Peyer's patch (tissue), 4 donors: ENCODE data around the gene CMTM8. TPM values are rescaled to one million over a fixed set of nuclear protein-coding genes. Genes with fewer than 3 reads are reported as not detected.
A peak's percentile ranks its signal among the peaks of the same experiment; 100 is the strongest.
"Not testable (repeated sequence)": the region's sequence is repeated elsewhere in the genome, so short reads cannot be mapped to it uniquely, and the experiment has no call there.

Experiments
- DNase-seq, 3 donors: peaks; one replicate each; pipeline ENCODE4 v3.0.0-alpha.2; 2017 to 2019
- H3K27ac ChIP-seq, 4 donors: fragments of 200-600 bp; sonication (generic); one replicate each; pipeline ENCODE4 v1.5.1; 2016 to 2019
- H3K27me3 ChIP-seq, 2 donors: fragments of 200-600 bp; sonication (generic); one replicate each; pipeline ENCODE4 v1.5.1; 2019
- H3K36me3 ChIP-seq, 3 donors: fragments of 200-600 bp; sonication (generic); one replicate each; pipeline ENCODE4 v1.5.1; 2016 to 2019
- H3K4me1 ChIP-seq, 4 donors: fragments of 200-600 bp; sonication (generic); one replicate each; pipeline ENCODE4 v1.5.1; 2016 to 2019
- H3K4me3 ChIP-seq, 4 donors: fragments of 200-600 bp; sonication (generic); 1 replicate in 3 of 4; 2 replicates in 1 of 4; pipeline ENCODE4 v1.5.1; 2016 to 2019; ENCODE audit warnings: mild to moderate bottlenecking in 1 of 4
- H3K9me3 ChIP-seq, 4 donors: fragments of 200-600 bp; sonication (generic); one replicate each; pipeline ENCODE4 v1.5.1; 2016 to 2019; ENCODE audit warnings: mild to moderate bottlenecking in 1 of 4
- POLR2A ChIP-seq, 2 donors: fragments of 450-650 bp; IDR thresholded peaks; one replicate each; pipeline ENCODE4 v1.5.1; 2017; ENCODE audit warnings: antibody characterized with exemption in 2 of 2, mild to moderate bottlenecking in 2 of 2, moderate library complexity in 2 of 2
- total RNA-seq, 4 donors: library from RNA; depleted of rRNA; stranded (reverse); fragments of >200 nt; gene quantifications; one replicate each; pipeline ENCODE4 v1.1.0, GENCODE V29; 2016
- TF ChIP-seq, protein P1 (sequence below), 6 experiments: fragments of 450-650 bp in 4 of 6; fragments of 200-600 bp in 2 of 6; sonication (generic) in 1 of 6; IDR thresholded peaks; one replicate each; pipeline ENCODE4 v1.5.1; 2017 to 2019; ENCODE audit warnings: antibody characterized with exemption in 6 of 6, mild to moderate bottlenecking in 3 of 6, moderate library complexity in 1 of 6

Gene CMTM8, protein sequence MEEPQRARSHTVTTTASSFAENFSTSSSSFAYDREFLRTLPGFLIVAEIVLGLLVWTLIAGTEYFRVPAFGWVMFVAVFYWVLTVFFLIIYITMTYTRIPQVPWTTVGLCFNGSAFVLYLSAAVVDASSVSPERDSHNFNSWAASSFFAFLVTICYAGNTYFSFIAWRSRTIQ
- 10 to 100 TPM in 2 of 4 donors, 1 to 10 TPM in 1, not detected in 1; 7.1 to 16.5 (median 13.1) TPM for total RNA-seq

DNA sequence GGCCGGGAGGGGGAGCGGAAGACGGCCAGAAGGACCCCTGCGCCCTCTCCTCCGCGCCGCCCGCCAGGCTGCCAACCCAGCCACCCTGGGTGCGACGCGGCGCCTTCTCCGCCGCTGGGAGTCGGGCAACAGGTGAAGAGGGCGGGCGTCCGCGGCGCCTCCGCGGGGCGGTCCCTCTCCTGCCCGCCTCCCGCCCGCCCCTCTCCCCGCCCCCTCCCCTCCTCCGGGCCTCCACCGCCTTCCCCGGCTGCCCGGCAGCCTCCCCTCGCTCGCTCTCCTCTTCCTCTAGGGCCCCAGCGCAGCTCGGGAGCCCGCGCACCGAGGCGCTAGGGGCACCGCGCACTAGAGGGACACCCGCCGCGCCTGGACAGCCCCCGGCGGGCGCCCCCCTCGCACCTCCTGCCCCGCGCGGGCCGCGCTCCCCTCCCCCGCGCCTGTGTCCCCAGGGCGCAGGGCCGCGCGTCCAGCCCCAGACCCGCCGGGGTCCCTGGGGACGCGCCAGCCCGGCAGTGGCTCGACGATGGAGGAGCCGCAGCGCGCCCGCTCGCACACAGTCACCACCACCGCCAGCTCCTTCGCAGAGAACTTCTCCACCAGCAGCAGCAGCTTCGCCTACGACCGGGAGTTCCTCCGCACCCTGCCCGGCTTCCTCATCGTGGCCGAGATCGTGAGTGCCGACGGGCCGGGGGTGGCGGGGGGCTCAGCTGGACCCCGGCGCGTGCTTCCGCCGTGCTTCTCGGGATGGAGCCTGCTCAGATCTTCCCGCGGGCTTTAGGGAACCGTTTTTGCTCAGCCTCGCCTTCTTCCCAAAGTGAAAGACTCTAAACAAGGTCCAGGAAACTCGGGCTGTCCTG is at the start of gene CMTM8:
CMTM8 (plus strand) TSS at position 228 of the 854 bp plus-strand sequence; CDS start at position 521, 293 bp downstream.
- no peaks in the 10 kb centered on the region for H3K36me3 ChIP-seq
- no peaks in the 10 kb centered on the region for H3K27me3 ChIP-seq

DNA sequence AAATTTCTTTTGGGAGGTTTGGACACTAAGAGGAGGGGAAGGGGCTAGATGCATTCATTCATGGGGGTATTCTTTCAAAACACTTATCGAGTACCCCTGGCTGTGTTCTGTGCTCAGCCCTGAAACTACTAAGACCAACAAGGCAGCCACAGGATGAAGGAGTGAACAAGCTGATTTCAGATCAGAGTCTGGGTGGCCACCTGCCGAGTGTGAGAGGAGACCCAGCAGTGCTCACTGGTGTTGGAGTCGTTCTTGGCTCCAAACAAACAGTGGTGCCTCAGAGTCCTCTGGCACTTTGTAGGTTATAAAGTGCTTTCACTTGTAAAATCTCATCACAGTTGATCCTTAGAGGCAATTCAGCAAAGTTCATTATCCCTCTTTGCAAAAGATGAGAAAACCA is 48.8 kb upstream of the CMTM8 start:
- TF ChIP-seq, protein P1, sequence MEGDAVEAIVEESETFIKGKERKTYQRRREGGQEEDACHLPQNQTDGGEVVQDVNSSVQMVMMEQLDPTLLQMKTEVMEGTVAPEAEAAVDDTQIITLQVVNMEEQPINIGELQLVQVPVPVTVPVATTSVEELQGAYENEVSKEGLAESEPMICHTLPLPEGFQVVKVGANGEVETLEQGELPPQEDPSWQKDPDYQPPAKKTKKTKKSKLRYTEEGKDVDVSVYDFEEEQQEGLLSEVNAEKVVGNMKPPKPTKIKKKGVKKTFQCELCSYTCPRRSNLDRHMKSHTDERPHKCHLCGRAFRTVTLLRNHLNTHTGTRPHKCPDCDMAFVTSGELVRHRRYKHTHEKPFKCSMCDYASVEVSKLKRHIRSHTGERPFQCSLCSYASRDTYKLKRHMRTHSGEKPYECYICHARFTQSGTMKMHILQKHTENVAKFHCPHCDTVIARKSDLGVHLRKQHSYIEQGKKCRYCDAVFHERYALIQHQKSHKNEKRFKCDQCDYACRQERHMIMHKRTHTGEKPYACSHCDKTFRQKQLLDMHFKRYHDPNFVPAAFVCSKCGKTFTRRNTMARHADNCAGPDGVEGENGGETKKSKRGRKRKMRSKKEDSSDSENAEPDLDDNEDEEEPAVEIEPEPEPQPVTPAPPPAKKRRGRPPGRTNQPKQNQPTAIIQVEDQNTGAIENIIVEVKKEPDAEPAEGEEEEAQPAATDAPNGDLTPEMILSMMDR (IDR thresholded peaks at IDR 0.05): no peak
- no peak for TF ChIP-seq POLR2A (IDR thresholded peaks at IDR 0.05)
- H3K27me3 ChIP-seq: no peaks in the 10 kb centered on the region
- no peak for DNase-seq
- no peaks in the 10 kb centered on the region for H3K9me3 ChIP-seq
- no peaks in the 10 kb centered on the region for H3K36me3 ChIP-seq
- no peaks in the 10 kb centered on the region for H3K4me1 ChIP-seq
- no peak overlapping the region for H3K27ac ChIP-seq
- no peak overlapping the region for H3K4me3 ChIP-seq

More for the DNA sequence above, at the start of gene CMTM8:
- TF ChIP-seq, protein P1 (IDR thresholded peaks at IDR 0.05): no peak
- TF ChIP-seq POLR2A (IDR thresholded peaks at IDR 0.05): peak; percentile 68 to 84
- H3K4me1 ChIP-seq: peaks cover 0 to 8% (median 0%) of the 10 kb centered on the region in 4 donors
- peak within 1 kb of the TSS; percentile 58 to 89 (median 78) for H3K4me3 ChIP-seq
- DNase-seq: peak; percentile 36 to 85 (median 79)
- H3K9me3 ChIP-seq: no peaks in the 10 kb centered on the region
- peak within 1 kb of the TSS; percentile 53 to 80 (median 53) for H3K27ac ChIP-seq

DNA sequence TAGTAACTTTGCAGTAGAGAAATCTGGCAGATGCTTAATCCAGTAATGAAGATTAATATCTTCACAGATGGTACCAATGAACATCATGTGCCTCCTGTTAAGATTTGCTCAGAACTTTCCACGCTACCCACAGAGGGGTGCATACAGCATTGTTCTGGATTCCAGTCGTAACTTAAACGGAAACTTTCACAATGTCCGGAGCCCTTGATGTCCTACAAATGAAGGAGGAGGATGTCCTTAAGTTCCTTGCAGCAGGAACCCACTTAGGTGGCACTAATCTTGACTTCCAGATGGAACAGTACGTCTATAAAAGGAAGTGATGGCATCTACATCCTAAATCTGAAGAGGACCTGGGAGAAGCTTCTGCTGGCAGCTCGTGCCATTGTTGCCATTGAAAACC is 47.9 kb upstream of the CMTM8 start:
- not testable (repeated sequence) for H3K9me3 ChIP-seq, H3K4me3 ChIP-seq, H3K27me3 ChIP-seq, H3K36me3 ChIP-seq, H3K4me1 ChIP-seq, DNase-seq, H3K27ac ChIP-seq

DNA sequence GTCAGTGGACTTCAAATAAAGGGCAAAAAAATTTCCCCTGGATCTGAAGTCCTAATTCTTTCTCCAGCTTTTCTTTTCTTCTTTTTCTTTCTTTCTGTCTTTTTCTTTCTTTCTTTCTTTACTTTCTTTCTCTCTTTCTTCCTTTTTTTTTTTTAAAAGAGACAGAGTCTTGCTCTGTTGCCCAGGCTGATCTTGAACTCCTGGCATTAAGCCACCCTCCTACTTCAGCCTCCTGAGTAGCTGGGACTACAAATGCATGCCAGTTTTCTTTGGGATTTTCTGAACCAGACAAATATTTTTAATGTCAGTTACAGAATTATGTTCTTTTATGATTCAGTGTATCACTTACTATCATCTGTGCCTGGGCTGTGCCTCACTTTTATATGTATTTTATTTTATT is 45.4 kb upstream of the CMTM8 start:
- no peaks in the 10 kb centered on the region for H3K27me3 ChIP-seq
- no peak for TF ChIP-seq POLR2A (IDR thresholded peaks at IDR 0.05)
- TF ChIP-seq, protein P1 (IDR thresholded peaks at IDR 0.05): no peak
- no peak for DNase-seq
- H3K36me3 ChIP-seq: no peaks in the 10 kb centered on the region
- H3K4me1 ChIP-seq: no peaks in the 10 kb centered on the region
- H3K27ac ChIP-seq: no peak overlapping the region
- no peak overlapping the region for H3K4me3 ChIP-seq
- no peaks in the 10 kb centered on the region for H3K9me3 ChIP-seq

DNA sequence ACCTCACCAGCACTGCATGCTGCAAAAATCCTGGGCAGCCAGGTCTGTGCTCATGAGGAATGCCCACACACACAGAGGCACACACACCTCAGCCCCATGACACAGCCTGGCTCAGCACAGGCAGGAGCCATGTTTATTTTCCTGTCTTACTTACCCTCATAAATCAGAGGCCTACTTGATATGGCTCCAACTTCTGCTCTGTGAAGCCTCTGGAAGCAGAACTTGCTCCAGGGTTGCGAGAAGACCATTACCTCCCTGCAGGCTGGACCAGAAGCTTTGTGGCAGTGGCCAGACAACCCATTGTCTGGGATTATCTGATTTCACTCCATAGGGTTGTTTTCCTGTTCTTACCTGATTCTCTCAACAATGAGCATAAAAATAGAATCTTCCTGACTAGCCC is 43.8 kb upstream of the CMTM8 start:
- Histone ChIP-seq H3K27me3 (no peaks in the 10 kb centered on the region), H3K4me3 (no peak overlapping the region), H3K27ac (no peak overlapping the region), H3K9me3 (no peaks in the 10 kb centered on the region), H3K36me3 (no peaks in the 10 kb centered on the region), H3K4me1 (no peaks in the 10 kb centered on the region)
- DNase-seq: no peak
- no peak for TF ChIP-seq POLR2A (IDR thresholded peaks at IDR 0.05)
- TF ChIP-seq, protein P1 (IDR thresholded peaks at IDR 0.05): no peak

DNA sequence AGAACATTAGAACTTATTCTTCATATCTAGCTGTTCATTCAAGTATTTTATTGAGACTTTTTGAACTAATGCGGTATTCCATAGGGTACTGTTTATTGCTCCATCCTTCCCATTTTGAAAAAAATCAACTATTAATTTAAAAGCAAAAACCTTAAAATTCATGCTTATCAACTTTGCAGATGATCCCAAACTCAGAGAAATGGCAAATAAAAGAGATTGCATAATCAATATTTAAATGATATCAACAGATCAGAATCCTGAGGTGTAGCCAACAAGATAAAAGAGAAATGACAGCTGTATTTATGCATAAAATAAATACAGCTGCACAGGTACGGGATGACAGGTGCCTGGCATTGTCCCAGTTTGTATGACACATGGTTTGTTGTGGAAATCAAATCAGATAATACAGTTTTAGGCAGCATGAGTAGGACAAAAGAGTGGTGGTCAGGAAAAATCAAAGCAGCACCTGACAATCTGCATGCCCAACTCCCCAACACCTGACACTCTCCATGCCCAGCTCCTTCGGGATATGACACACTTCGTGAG is 42.4 kb upstream of the CMTM8 start:
- H3K4me3 ChIP-seq: no peak overlapping the region
- no peaks in the 10 kb centered on the region for H3K9me3 ChIP-seq
- H3K36me3 ChIP-seq: no peaks in the 10 kb centered on the region
- TF ChIP-seq, protein P1 (IDR thresholded peaks at IDR 0.05): no peak
- TF ChIP-seq POLR2A (IDR thresholded peaks at IDR 0.05): no peak
- H3K27ac ChIP-seq: no peak overlapping the region
- no peaks in the 10 kb centered on the region for H3K27me3 ChIP-seq
- no peak for DNase-seq
- H3K4me1 ChIP-seq: no peaks in the 10 kb centered on the region
